Measurements from ENCODE around the gene MYL6B.

The MYL6B gene

DNA sequence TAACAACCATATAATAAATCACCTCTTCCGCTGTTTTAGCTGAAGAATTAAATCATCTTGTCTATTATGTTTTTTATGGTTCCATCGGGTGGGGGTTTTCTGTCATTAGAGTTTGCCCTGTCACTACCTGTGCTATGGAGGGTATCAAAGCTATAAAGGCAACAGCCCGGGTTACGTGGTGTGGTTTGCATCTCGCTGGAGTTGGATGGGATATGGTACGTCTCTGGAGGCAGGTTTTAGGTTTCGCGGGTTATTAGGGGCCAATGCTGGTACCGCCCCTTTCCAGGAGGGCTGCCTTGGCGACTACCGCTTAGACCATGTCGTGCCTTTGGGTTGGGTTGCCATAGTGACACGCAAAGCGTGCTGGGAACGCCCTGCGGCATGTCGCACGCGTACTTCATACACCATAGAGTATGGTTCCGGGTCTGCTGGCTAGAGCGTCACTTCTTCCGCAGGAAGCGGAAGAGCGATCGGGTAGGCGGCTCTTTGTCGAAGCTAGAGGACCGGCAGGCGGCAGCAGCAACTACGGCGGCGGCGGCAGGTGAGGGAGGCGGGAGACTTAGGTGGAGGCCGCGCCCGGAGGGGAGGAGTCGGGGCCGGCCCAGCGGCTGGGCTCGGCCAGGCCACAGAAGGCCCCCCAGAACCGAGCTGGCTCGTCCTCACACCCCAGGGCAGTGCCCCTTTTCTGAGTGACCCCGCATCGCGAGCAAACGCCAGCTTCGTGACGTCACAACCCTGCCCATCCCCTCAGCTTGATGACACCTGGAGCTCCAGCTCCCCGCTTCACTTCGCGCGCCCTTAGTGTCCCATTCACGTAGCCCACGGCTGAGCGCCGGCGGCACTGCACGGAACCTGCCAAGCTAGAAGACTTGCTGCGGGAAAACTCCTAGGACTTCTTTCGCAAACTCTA lies 34.4 kb upstream of the MYL6B start, which contains the start of gene ZC3H10:
TSS of gene ZC3H10 (plus strand) at position 489 of the 910 bp plus-strand sequence. CDS start 2,297 bp downstream, outside the sequence.
- Mint-ChIP-seq H3K9me3 (no peaks in the 10 kb centered on the region), H3K4me3 (peak within 1 kb of the TSS; percentile 99), H3K36me3 (peaks cover 26% of the 10 kb centered on the region), H3K27me3 (no peaks in the 10 kb centered on the region), H3K4me1 (peaks cover 21% of the 10 kb centered on the region), H3K27ac (peak within 1 kb of the TSS; percentile 99)
- peak; percentile 86 to 95 for DNase-seq (ENCODE audit: low spot score in 2 of 2)
- peak; percentile 79 for ATAC-seq (ENCODE audit: low read depth)

DNA sequence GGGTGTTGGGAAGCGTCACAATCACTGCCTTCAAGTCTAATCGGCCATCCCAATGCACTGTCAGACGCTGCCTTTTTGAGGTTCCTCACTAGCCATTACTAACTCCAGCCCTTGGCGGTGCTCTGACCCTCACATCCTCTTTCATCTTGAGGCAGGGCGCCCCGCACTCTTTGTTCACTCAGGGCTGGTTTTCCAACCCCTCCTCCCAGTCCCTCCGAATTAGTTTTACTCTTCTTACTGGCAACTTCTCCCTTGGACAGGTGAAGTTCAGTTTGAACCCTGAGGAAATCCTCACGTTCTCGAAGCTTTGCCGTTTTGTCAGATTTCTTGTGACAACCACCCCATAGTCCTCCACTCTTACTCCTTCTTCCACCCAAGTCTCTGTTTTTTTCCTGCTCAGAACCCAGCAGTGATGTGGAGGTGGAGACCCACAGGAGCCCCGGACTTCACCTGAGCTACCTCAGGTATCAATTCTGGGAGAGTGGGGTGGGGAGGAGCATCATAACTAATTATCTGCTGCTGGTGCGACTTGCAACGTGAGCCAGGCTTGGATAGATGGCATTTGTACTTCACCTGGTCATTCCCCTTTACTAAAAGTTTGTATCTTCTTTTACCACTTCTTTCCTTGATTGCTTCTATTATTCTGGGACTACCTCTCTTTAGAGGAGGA lies 33.6 kb upstream of the MYL6B start:
- peak overlapping the region; percentile 99 for H3K4me3 Mint-ChIP-seq
- DNase-seq (ENCODE audit: low spot score in 2 of 2) = peak in 1 of 2 donors; percentile 18
- peaks cover 24% of the 10 kb centered on the region for H3K4me1 Mint-ChIP-seq
- no peak for ATAC-seq (ENCODE audit: low read depth)
- no peaks in the 10 kb centered on the region for H3K27me3 Mint-ChIP-seq
- H3K27ac Mint-ChIP-seq = peak overlapping the region; percentile 99
- no peaks in the 10 kb centered on the region for H3K9me3 Mint-ChIP-seq
- peaks cover 21% of the 10 kb centered on the region for H3K36me3 Mint-ChIP-seq

DNA sequence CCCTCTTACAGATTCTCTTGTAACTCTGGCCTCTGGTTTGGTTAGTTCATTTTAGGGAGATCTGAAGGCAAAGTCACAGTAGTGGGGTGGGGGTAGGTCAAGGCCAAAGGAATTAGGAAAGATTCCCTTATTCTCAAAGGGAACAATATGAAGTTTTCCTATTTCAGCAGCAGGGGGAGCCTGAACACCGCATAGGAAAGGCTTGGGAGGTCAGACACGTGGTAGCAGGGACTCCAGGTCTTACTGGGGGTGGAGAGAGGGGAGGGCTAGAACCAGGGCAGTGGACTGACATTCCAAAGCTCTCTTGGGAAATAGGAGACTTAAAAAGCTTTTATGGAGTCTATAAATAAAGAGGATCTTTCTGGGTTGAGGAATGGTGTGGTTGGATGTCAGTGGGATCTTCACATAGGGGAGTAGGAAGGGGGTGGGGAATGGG lies 33.0 kb upstream of the MYL6B start:
- Mint-ChIP-seq H3K9me3 (no peaks in the 10 kb centered on the region), H3K27ac (peak overlapping the region; percentile 99), H3K27me3 (no peaks in the 10 kb centered on the region), H3K4me1 (peaks cover 27% of the 10 kb centered on the region), H3K36me3 (peaks cover 21% of the 10 kb centered on the region), H3K4me3 (peak overlapping the region; percentile 99)
- DNase-seq (ENCODE audit: low spot score in 2 of 2) (peak; percentile 29 to 44), ATAC-seq (ENCODE audit: low read depth) (no peak)

DNA sequence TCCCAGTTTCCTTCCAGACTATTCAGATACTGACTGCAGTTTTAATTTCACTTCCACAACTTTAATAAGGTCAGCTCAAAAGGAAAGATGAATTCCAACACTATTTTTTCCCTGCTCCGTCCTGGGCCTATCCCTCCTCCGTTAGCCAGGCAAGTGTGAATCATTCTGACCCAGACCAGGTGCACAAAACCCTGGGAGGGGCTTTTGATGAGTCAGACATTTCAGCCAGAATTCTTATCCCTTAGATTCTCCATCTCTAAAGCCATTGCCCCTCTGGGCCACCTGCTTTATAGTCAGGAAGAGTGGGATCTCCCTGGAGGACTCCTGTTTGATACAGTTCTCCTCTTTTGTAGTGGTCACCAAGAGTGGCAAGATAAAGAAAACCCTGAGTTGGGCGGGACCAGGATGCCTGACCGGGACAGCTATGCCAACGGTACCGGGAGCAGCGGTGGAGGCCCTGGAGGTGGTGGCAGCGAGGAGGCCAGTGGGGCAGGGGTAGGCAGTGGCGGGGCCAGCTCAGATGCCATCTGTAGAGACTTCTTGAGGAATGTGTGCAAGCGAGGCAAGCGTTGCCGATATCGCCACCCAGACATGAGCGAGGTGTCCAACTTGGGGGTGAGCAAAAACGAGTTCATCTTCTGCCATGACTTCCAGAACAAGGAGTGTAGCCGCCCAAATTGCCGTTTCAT lies 32.1 kb upstream of the MYL6B start:
- no peak for ATAC-seq (ENCODE audit: low read depth)
- no peaks in the 10 kb centered on the region for H3K9me3 Mint-ChIP-seq
- H3K36me3 Mint-ChIP-seq = peaks cover 21% of the 10 kb centered on the region
- H3K27me3 Mint-ChIP-seq = no peaks in the 10 kb centered on the region
- no peak for DNase-seq (ENCODE audit: low spot score in 2 of 2)
- H3K4me1 Mint-ChIP-seq = peaks cover 27% of the 10 kb centered on the region
- H3K27ac Mint-ChIP-seq = no peak overlapping the region
- no peak overlapping the region for H3K4me3 Mint-ChIP-seq

DNA sequence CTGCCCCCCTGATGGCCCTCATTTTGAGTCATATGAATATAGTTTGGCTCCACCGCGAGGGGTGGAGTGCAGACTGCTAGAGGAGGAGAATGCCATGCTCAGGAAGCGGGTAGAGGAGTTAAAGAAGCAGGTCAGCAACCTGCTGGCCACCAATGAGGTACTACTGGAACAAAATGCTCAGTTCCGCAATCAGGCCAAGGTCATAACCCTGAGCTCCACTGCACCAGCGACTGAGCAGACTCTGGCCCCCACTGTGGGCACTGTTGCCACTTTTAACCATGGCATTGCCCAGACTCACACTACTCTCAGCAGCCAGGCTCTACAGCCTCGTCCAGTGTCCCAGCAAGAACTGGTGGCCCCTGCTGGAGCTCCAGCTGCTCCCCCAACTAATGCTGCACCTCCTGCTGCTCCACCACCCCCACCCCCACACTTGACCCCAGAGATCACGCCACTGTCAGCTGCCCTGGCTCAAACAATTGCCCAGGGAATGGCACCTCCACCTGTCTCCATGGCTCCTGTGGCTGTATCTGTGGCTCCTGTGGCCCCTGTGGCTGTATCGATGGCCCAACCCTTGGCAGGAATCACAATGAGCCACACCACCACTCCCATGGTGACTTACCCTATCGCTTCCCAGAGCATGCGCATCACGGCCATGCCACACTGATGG lies 31.1 kb upstream of the MYL6B start:
- Mint-ChIP-seq H3K27me3 (no peaks in the 10 kb centered on the region), H3K4me1 (peaks cover 32% of the 10 kb centered on the region), H3K4me3 (no peak overlapping the region), H3K36me3 (peaks cover 23% of the 10 kb centered on the region), H3K9me3 (no peaks in the 10 kb centered on the region), H3K27ac (no peak overlapping the region)
- DNase-seq (ENCODE audit: low spot score in 2 of 2) (no peak), ATAC-seq (ENCODE audit: low read depth) (no peak)

DNA sequence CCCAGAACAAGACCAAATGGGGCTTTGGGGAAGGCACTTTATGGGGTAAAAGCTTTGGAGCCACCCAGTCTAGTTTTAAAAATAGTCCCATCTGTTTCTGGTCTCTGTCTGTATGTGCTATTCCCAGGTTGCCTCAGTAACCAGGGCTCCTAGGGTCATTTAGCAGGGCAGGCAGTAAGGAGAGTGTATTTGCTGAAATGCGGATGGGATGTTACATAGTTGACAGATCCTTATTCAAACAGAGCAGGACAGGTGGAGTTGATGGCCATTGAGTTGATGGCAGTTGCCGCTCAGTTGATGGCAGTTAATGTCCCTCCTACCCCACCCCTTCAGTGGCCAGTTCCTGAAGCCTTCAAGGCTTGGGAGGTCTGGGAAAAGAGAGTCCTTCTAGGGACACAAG lies 29.8 kb upstream of the MYL6B start:
- DNase-seq (ENCODE audit: low spot score in 2 of 2) (no peak), ATAC-seq (ENCODE audit: low read depth) (no peak)
- Mint-ChIP-seq H3K4me1 (peaks cover 37% of the 10 kb centered on the region), H3K9me3 (no peaks in the 10 kb centered on the region), H3K27me3 (no peaks in the 10 kb centered on the region), H3K4me3 (no peak overlapping the region), H3K36me3 (peaks cover 14% of the 10 kb centered on the region), H3K27ac (no peak overlapping the region)

DNA sequence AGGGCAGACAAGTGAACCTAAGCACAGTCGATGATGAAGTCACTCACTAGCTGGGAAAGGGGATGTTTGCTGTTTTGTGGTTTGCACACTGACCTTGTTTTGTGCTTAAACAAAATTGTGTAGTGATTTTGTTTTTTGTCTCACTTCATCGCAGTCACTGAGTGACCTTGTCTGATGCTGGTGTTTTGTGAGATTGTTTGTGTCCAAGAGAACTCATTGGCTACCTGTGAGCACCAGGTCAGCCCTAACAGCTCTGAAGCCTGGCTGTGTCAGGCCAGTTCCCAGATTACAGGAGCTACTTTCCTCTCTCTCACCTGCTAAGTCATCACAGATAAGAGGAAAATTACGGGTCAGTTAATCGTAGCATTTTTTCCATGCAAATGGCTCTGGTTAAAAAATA lies 28.3 kb upstream of the MYL6B start:
- Mint-ChIP-seq H3K4me3 (no peak overlapping the region), H3K9me3 (no peaks in the 10 kb centered on the region), H3K27ac (peak overlapping the region; percentile 36), H3K36me3 (peaks cover 12% of the 10 kb centered on the region), H3K27me3 (no peaks in the 10 kb centered on the region), H3K4me1 (peaks cover 29% of the 10 kb centered on the region)
- DNase-seq (ENCODE audit: low spot score in 2 of 2) = no peak
- ATAC-seq (ENCODE audit: low read depth) = no peak

DNA sequence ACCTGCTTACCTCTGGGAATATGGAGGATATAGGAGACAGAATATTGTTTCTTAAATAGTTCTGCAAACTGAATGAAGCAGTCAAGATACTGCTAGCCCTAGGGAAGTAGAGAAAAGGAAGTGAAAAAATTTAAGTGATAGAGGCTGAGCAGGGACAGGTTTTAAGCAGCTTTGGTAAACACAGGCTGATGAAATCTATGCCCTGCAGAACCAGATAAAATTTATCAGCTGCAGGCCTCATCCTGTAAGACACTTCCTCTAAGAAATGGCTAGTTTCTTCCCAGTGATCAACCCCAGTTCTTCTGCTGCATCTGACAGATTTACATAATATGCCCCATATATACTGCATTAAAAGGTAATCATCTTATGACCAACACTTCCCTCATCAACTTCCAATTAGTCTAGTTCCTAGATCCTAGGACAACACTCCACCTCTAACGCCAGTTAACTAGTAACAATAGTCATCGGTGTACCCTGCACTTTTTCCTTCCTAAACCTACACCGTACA lies 25.6 kb upstream of the MYL6B start:
- ATAC-seq (ENCODE audit: low read depth) (peak; percentile 14), DNase-seq (ENCODE audit: low spot score in 2 of 2) (peak in 1 of 2 donors; percentile 29)
- H3K4me1 Mint-ChIP-seq = peaks cover 34% of the 10 kb centered on the region
- H3K9me3 Mint-ChIP-seq = no peaks in the 10 kb centered on the region
- H3K27ac Mint-ChIP-seq = peak overlapping the region; percentile 91
- H3K27me3 Mint-ChIP-seq = no peaks in the 10 kb centered on the region
- peaks cover 14% of the 10 kb centered on the region for H3K36me3 Mint-ChIP-seq
- peak overlapping the region; percentile 93 for H3K4me3 Mint-ChIP-seq

DNA sequence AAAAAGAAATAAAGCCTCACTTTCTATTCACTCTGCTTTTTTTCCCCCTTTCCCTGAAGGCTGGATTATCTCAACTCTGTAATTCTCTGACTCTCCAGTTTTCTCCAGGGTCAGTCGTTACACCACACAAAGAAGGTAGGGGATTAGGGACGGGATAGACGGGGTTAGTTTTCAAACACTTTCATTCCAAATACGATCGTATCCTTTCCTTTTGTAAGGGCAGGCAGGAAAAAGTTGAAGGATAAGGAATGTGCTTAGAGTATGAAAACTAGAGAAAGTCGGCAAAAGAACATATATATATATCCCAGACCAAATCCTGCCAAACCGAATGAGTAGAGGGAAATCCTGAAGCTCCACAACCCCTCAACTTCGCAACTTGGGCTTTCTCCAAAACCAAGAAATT lies 24.9 kb upstream of the MYL6B start:
- Mint-ChIP-seq H3K27ac (peak overlapping the region; percentile 91), H3K4me3 (peak overlapping the region; percentile 93), H3K9me3 (no peaks in the 10 kb centered on the region), H3K4me1 (peaks cover 39% of the 10 kb centered on the region), H3K27me3 (no peaks in the 10 kb centered on the region), H3K36me3 (peaks cover 21% of the 10 kb centered on the region)
- ATAC-seq (ENCODE audit: low read depth) = no peak
- DNase-seq (ENCODE audit: low spot score in 2 of 2) = no peak

DNA sequence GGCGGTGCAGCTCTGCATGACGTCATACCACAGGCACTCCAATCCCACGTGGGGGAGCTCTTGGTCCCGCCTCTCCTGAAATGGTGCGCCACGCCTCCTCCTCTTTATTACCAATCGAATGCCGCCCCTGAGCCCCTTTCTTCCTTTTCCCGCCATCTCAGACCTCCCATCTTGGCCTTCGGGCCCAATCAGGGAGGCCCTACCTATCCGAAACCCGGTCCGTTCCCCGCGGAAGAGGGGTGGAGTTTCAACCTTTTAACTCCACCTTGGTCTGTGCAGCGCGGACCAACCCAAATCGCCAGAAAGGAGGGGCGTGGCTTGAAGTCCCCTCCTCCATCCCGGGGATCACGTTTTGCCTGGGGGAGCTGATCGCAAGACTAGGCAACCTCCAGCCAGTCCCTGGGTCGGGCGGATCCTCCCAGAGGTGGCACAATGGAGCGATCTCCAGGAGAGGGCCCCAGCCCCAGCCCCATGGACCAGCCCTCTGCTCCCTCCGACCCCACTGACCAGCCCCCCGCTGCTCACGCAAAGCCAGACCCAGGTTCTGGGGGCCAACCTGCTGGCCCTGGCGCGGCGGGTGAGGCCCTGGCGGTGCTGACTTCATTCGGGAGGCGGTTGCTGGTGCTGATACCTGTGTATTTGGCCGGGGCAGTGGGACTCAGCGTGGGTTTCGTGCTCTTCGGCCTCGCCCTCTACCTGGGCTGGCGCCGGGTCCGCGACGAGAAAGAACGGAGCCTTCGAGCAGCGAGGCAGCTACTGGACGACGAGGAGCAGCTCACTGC lies 24.3 kb upstream of the MYL6B start, which contains the start of gene ESYT1:
TSS of gene ESYT1 (plus strand) at position 380 of the 782 bp plus-strand sequence. CDS start at position 433, 53 bp downstream.
- peak; percentile 89 to 95 for DNase-seq (ENCODE audit: low spot score in 2 of 2)
- H3K4me1 Mint-ChIP-seq = peaks cover 41% of the 10 kb centered on the region
- H3K9me3 Mint-ChIP-seq = no peaks in the 10 kb centered on the region
- H3K27ac Mint-ChIP-seq = peak within 1 kb of the TSS; percentile 91
- no peaks in the 10 kb centered on the region for H3K27me3 Mint-ChIP-seq
- H3K4me3 Mint-ChIP-seq = peak within 1 kb of the TSS; percentile 93
- ATAC-seq (ENCODE audit: low read depth) = peak; percentile 86
- peaks cover 22% of the 10 kb centered on the region for H3K36me3 Mint-ChIP-seq

DNA sequence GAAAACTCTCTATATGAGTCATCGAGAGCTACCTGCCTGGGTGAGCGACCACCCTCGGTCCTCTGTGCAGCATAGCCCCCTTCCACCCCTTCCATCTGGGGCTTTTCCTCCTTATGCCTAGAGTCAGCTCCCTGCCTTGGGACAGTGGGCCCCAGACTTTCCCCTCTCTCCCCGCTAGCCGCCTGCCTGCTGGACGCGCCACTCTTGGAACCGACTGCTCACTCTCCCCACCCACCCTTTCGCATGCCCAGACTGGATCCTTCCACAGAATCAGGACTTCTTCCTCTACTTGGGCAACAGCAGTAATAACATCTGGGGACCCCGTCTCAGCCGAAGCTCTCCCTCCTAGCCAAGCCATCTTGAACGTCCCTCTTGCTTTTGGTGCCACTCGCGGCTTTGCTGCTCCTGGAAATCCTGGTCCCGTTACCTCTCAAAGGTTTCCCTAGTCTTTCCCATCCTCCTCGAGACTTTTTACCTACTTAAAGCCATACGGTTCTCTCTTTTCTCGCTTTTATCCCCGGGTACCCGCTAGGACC lies 23.6 kb upstream of the MYL6B start:
- Mint-ChIP-seq H3K9me3 (no peaks in the 10 kb centered on the region), H3K4me1 (peaks cover 39% of the 10 kb centered on the region), H3K27me3 (no peaks in the 10 kb centered on the region), H3K36me3 (peaks cover 26% of the 10 kb centered on the region), H3K4me3 (peak overlapping the region; percentile 93), H3K27ac (peak overlapping the region; percentile 91)
- no peak for ATAC-seq (ENCODE audit: low read depth)
- DNase-seq (ENCODE audit: low spot score in 2 of 2) = no peak

DNA sequence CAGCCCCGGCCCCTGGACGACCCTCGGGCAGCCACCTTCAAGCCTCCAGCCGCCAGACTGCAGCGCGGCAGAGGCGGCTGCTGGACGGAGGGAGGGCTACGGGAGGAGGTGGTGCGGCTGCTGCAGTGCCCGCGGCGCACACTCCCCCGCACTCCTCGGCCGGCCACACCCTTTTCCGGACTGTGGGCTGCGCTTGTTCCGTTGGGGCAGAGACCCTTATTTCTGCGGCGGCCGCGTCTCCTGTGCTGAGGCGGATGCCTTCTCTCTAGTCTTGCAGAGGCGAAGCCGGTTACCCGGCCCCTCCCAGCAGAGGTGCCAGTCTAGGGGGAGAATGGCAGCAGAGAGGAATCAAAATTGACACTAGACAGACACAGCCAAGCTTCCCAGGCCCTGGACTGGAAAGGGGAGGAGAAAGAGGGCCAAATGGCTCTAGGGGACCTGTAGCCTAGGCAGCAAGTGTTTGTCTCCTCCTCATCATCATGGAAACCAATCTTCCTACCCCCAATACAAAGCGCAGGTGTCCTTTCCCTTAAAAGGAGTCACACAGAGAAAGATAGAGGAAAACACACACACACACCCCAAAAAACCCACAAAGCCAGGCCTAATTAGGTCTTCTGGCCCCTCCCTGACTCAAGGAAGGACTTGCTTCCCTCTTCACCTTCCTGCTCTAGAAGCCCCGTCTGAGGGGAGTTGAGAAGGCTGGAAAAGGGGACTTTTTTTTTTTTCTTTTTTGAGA lies 23.0 kb upstream of the MYL6B start:
- H3K27ac Mint-ChIP-seq = peak overlapping the region; percentile 91
- peak overlapping the region; percentile 93 for H3K4me3 Mint-ChIP-seq
- H3K4me1 Mint-ChIP-seq = peaks cover 35% of the 10 kb centered on the region
- peaks cover 28% of the 10 kb centered on the region for H3K36me3 Mint-ChIP-seq
- H3K9me3 Mint-ChIP-seq = no peaks in the 10 kb centered on the region
- peak; percentile 9 for ATAC-seq (ENCODE audit: low read depth)
- peak; percentile 45 to 49 for DNase-seq (ENCODE audit: low spot score in 2 of 2)
- no peaks in the 10 kb centered on the region for H3K27me3 Mint-ChIP-seq

Data from memory B cell (primary cell).